Astrocyte (in vitro differentiated cells and primary cell): ENCODE results near the gene TBC1D16. TPM values are rescaled to one million over a fixed set of nuclear protein-coding genes. Genes with fewer than 3 reads are reported as not detected.
A peak's percentile ranks its signal among the peaks of the same experiment; 100 is the strongest.

Source experiments
- DNase-seq: peaks from one replicate; pipeline ENCODE4 v3.0.0-alpha.2; 2010; ENCODE audit warnings: low read depth
- FAIRE-seq: peaks from 2 replicates; lab custom pipeline; 2011; peaks lifted over from hg19 to GRCh38; lab: Jason Lieb, UNC
- H2AFZ ChIP-seq: 2 replicates; pipeline ENCODE4 v1.6.0; 2012; ENCODE audit warnings: low read depth, low read length, inconsistent platforms
- H3K27ac ChIP-seq: 2 replicates; pipeline ENCODE4 v1.5.1; 2011; ENCODE audit warnings: low read depth, low read length, inconsistent platforms
- H3K27me3 ChIP-seq: 2 replicates; pipeline ENCODE4 v1.6.0; 2011; ENCODE audit warnings: low read length, inconsistent platforms; ENCODE audit not compliant: insufficient read depth
- H3K36me3 ChIP-seq: 2 replicates; pipeline ENCODE4 v1.5.1; 2011; ENCODE audit warnings: low read length, inconsistent platforms; ENCODE audit not compliant: insufficient read depth
- H3K4me1 ChIP-seq: 2 replicates; pipeline ENCODE4 v1.5.1; 2011; ENCODE audit warnings: low read length, inconsistent platforms; ENCODE audit not compliant: insufficient read depth
- H3K4me2 ChIP-seq: 2 replicates; pipeline ENCODE4 v1.6.0; 2012; ENCODE audit warnings: low read length, inconsistent platforms
- H3K4me3 ChIP-seq: 2 replicates; pipeline ENCODE4 v1.5.1; 2011; ENCODE audit warnings: low read depth, mild to moderate bottlenecking, low read length, inconsistent platforms; ENCODE audit not compliant: insufficient read depth
- H3K79me2 ChIP-seq: 2 replicates; pipeline ENCODE4 v1.6.0; 2012; ENCODE audit warnings: mild to moderate bottlenecking, low read length, inconsistent platforms; ENCODE audit not compliant: insufficient read depth
- H3K9ac ChIP-seq: 2 replicates; pipeline ENCODE4 v1.6.0; 2012; ENCODE audit warnings: mild to moderate bottlenecking, low read length, inconsistent platforms
- H3K9me3 ChIP-seq: 2 replicates; pipeline ENCODE4 v1.5.1; 2012; ENCODE audit warnings: low read depth, mild to moderate bottlenecking, low read length, inconsistent platforms; ENCODE audit not compliant: insufficient read depth
- H4K20me1 ChIP-seq: 2 replicates; pipeline ENCODE4 v1.6.0; 2012; ENCODE audit warnings: low read length, inconsistent platforms; ENCODE audit not compliant: insufficient read depth
- H3K27ac Mint-ChIP-seq: one replicate; pipeline ENCODE4 v1.8.0; 2021; ENCODE audit warnings: mild to moderate bottlenecking, mixed read lengths; ENCODE audit not compliant: unreplicated experiment
- H3K27me3 Mint-ChIP-seq: one replicate; pipeline ENCODE4 v1.8.0; 2021; ENCODE audit warnings: low read depth, mixed read lengths; ENCODE audit not compliant: unreplicated experiment
- H3K36me3 Mint-ChIP-seq: one replicate; pipeline ENCODE4 v1.8.0; 2021; ENCODE audit warnings: low read depth, mixed read lengths; ENCODE audit not compliant: unreplicated experiment
- H3K4me1 Mint-ChIP-seq: one replicate; pipeline ENCODE4 v1.8.0; 2021; ENCODE audit warnings: low read depth, mixed read lengths; ENCODE audit not compliant: unreplicated experiment
- H3K4me3 Mint-ChIP-seq: one replicate; pipeline ENCODE4 v1.8.0; 2021; ENCODE audit warnings: mild to moderate bottlenecking, moderate library complexity, mixed read lengths; ENCODE audit not compliant: unreplicated experiment
- H3K9me3 Mint-ChIP-seq: one replicate; pipeline ENCODE4 v1.8.0; 2021; ENCODE audit warnings: mild to moderate bottlenecking, mixed read lengths; ENCODE audit not compliant: unreplicated experiment
- EZH2 ChIP-seq: IDR thresholded peaks from 2 replicates; pipeline ENCODE4 v1.6.1; 2012; ENCODE audit warnings: mild to moderate bottlenecking, low read length, inconsistent platforms; ENCODE audit not compliant: insufficient read depth
- total RNA-seq: library from RNA; stranded (reverse); gene quantifications from 2 replicates; pipeline ENCODE4 v1.2.1, GENCODE V29; 2021
- TF ChIP-seq, protein P1 (sequence below): IDR thresholded peaks from 2 replicates; pipeline ENCODE4 v1.5.1; 2011; ENCODE audit warnings: low read depth, mild to moderate bottlenecking, inconsistent platforms, low read length, moderate library complexity; ENCODE audit not compliant: insufficient read depth

TBC1D16 gene
- total RNA-seq, 1 donor from 2014 or later, result 37.6 TPM

DNA sequence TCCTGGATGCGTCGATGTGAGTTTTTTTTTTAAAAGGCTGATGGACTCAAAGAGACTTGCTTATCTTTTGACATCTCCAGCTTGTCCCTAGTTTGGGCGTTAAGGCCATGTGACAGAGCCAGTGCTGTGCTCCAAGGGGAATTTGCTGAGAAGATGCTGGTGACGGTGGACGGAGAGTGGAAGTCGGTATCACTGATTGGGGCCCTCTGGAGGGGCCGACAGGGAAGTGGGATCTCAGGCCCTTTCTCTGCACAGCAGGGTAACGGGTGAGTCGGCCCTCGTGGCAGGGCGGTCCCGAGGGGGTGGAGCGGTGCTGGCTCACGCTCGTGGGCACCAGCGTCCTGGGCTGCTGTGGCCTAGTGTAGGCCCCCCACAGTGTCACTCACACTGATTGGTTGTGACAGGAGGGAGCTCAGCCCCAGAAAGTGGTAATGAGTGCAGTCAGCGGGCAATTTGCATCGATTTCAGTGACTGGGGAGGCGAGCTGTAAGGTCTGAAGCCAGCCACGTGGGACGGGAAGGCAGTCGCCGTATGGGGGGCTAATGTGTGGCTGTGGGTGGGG is 91.3 kb downstream of the TBC1D16 start:
- DNase-seq (no peak), FAIRE-seq (no peak)
- H3K4me3 ChIP-seq, result no peak overlapping the region
- Mint-ChIP-seq H3K4me1 (peaks cover 6% of the 10 kb centered on the region), H3K27ac (peak overlapping the region; percentile 38), H3K36me3 (peaks cover 28% of the 10 kb centered on the region), H3K9me3 (peaks cover 3% of the 10 kb centered on the region), H3K4me3 (no peak overlapping the region), H3K27me3 (peaks cover 3% of the 10 kb centered on the region)
- H4K20me1 ChIP-seq, result no peaks in the 10 kb centered on the region
- H3K9me3 ChIP-seq, result no peaks in the 10 kb centered on the region
- peaks cover 26% of the 10 kb centered on the region for H3K4me1 ChIP-seq
- H3K79me2 ChIP-seq, result no peaks in the 10 kb centered on the region
- no peaks in the 10 kb centered on the region for H3K27me3 ChIP-seq
- H3K27ac ChIP-seq, result no peak overlapping the region
- no peak overlapping the region for H3K4me2 ChIP-seq
- H3K9ac ChIP-seq, result no peak overlapping the region
- no peak overlapping the region for H2AFZ ChIP-seq
- TF ChIP-seq EZH2, result no peak
- TF ChIP-seq, protein P1, sequence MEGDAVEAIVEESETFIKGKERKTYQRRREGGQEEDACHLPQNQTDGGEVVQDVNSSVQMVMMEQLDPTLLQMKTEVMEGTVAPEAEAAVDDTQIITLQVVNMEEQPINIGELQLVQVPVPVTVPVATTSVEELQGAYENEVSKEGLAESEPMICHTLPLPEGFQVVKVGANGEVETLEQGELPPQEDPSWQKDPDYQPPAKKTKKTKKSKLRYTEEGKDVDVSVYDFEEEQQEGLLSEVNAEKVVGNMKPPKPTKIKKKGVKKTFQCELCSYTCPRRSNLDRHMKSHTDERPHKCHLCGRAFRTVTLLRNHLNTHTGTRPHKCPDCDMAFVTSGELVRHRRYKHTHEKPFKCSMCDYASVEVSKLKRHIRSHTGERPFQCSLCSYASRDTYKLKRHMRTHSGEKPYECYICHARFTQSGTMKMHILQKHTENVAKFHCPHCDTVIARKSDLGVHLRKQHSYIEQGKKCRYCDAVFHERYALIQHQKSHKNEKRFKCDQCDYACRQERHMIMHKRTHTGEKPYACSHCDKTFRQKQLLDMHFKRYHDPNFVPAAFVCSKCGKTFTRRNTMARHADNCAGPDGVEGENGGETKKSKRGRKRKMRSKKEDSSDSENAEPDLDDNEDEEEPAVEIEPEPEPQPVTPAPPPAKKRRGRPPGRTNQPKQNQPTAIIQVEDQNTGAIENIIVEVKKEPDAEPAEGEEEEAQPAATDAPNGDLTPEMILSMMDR, result no peak
- peaks cover 3% of the 10 kb centered on the region for H3K36me3 ChIP-seq

DNA sequence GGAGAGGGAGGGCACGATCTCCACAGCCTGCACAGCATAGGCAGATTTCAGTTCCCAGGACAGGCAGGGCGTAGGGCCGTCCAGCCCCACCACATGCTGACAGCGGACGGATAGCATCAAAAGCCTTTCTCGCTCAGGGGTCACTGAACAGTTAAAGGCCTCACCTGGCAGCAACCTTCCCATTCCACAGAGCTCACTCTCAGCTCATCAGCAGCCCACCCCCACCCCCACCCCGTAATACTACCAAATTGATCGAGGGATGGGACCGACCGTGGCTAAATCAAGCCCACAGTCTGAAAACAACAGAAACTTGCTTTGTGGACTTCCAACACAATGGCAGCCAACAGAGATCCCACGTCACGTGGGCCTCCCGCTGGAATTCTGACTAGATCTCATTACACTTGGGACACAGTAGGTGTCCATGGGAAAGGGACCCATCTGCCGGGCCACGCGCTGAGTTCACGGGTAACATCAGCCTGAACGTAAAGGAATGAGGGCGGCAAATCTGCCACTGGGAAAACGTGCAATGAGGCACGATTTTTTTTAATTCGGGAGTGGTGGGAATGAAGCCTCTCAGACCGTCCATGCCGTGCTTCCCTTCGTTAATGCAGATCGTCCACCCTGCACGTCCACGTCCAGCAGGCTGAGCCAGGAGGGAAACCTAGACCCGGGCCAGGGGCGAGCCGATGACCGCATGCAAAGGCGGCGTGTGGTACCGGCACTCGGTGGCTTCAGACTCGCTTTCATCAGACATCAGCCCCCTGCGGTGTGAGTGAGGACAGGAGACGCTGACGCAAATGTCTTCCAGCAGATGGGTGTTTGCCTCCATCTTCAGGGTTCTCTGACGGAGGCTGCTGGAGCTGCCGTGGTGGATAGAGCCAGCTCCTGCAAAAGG is 92.1 kb downstream of the TBC1D16 start:
- no peak overlapping the region for H3K4me3 ChIP-seq
- no peak overlapping the region for H3K27ac ChIP-seq
- Mint-ChIP-seq H3K9me3 (peaks cover 3% of the 10 kb centered on the region), H3K27me3 (peaks cover 3% of the 10 kb centered on the region), H3K4me1 (peaks cover 6% of the 10 kb centered on the region), H3K27ac (no peak overlapping the region), H3K4me3 (no peak overlapping the region), H3K36me3 (peaks cover 25% of the 10 kb centered on the region)
- TF ChIP-seq, protein P1, result no peak
- no peak for TF ChIP-seq EZH2
- no peaks in the 10 kb centered on the region for H3K79me2 ChIP-seq
- no peaks in the 10 kb centered on the region for H3K9me3 ChIP-seq
- H3K27me3 ChIP-seq, result no peaks in the 10 kb centered on the region
- FAIRE-seq, result no peak
- no peak overlapping the region for H3K9ac ChIP-seq
- DNase-seq, result no peak
- no peak overlapping the region for H2AFZ ChIP-seq
- H3K4me1 ChIP-seq, result peaks cover 18% of the 10 kb centered on the region
- H4K20me1 ChIP-seq, result peaks cover 4% of the 10 kb centered on the region
- peaks cover 3% of the 10 kb centered on the region for H3K36me3 ChIP-seq
- no peak overlapping the region for H3K4me2 ChIP-seq
